ENCODE data around the gene ALDOC. TPM values are rescaled to one million over a fixed set of nuclear protein-coding genes. Genes with fewer than 3 reads are reported as not detected.

Gene ALDOC
- total RNA-seq, 1 donor from 2014 or later: 24.8 TPM

GRCh38 chr17:28555022-28555421 lies 21.7 kb downstream of the ALDOC start:
- H3K36me3 ChIP-seq: peaks cover 61% of the 10 kb centered on the region in 2 donors
- TF ChIP-seq CTCF (IDR thresholded peaks at IDR 0.05): no peak
- no peaks in the 10 kb centered on the region for H3K27me3 ChIP-seq
- intact Hi-C loops (cut with DNase I): no loop called here
- H3K27ac ChIP-seq: no peak overlapping the region
- no peak for DNase-seq (ENCODE audit: low spot score in 2 of 2)
- H3K4me1 ChIP-seq: peaks cover 3 to 11% of the 10 kb centered on the region in 2 donors
- no peak overlapping the region for H3K4me3 ChIP-seq
- no peaks in the 10 kb centered on the region for H3K9me3 ChIP-seq

DNA sequence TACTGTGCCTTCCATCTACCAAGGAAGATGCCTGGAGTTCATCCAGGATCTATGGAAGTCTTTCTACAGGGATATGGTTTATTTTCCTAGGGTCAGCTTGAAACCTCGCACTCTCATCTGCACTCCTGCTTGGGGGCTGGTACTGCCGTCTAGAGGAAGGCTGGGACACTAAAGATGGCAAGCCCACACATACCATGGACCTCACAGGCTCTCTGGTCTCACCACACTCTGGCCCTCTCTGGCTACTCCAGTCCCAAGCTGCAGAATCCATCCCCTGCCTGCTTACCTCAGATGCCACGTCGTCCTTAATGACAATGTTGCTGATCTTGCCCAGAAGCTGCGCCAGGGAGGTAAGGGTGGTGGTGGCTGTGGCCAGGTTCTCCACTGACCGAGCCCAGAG lies 22.1 kb downstream of the ALDOC start:
- intact Hi-C loops (cut with DNase I): no loop called here
- peaks cover 56 to 57% of the 10 kb centered on the region in 2 donors for H3K36me3 ChIP-seq
- DNase-seq (ENCODE audit: low spot score in 2 of 2): no peak

DNA sequence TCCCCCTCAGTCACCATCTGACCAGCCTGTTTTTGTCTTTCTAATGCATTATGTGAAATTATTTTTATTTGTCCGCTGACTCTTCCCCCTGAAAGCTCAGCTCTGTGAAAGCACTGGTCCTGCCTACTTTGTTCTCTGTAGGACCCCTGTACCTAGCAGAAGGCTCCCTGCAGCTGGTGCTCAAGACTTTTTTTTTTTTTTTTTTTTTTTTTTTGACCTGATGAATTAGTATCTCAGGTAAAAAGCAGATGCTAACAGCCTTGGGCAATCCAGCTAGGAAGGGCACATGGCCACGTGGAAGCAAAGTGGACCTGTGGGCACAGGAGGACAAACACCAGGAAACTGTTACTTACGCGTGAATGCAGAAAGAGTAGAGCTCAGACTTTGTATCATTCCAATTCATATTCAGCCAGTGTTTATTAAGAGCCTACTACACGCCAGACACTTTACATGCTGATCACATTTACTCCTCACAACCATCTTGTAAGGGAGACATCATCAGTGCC lies 23.6 kb downstream of the ALDOC start:
- H3K9me3 ChIP-seq: no peaks in the 10 kb centered on the region
- H3K4me3 ChIP-seq: peak overlapping the region in 1 of 2 donors; percentile 88
- no peak for TF ChIP-seq CTCF (IDR thresholded peaks at IDR 0.05)
- no peak for DNase-seq (ENCODE audit: low spot score in 2 of 2)
- intact Hi-C loops (cut with DNase I): loop anchor here (1.0 kb wide), 1 partner anchor 18 kb away; the partner anchor contains the start of gene PIGS
- peaks cover 43 to 44% of the 10 kb centered on the region in 2 donors for H3K36me3 ChIP-seq
- H3K4me1 ChIP-seq: peaks cover 3 to 11% of the 10 kb centered on the region in 2 donors
- H3K27ac ChIP-seq: peak overlapping the region; percentile 21 to 59
- H3K27me3 ChIP-seq: no peaks in the 10 kb centered on the region

More for the DNA sequence above, 22.1 kb downstream of the ALDOC start:
- Histone ChIP-seq H3K9me3 (no peaks in the 10 kb centered on the region), H3K4me3 (no peak overlapping the region), H3K4me1 (peaks cover 3 to 11% of the 10 kb centered on the region in 2 donors), H3K27me3 (no peaks in the 10 kb centered on the region), H3K27ac (no peak overlapping the region)
- no peak for TF ChIP-seq CTCF (IDR thresholded peaks at IDR 0.05)

- H3K4me1 ChIP-seq: peaks cover 3 to 11% of the 10 kb centered on the region in 2 donors
- TF ChIP-seq CTCF (IDR thresholded peaks at IDR 0.05): no peak
- H3K9me3 ChIP-seq: no peaks in the 10 kb centered on the region
- no peaks in the 10 kb centered on the region for H3K27me3 ChIP-seq
- DNase-seq (ENCODE audit: low spot score in 2 of 2): peak in 1 of 2 donors; percentile 81
- H3K27ac ChIP-seq: peak within 1 kb of the TSS; percentile 59 to 73
- intact Hi-C loops (cut with DNase I): loop anchor here (1.0 kb wide), 1 partner anchor 19 kb away; the partner anchor contains the start of gene PIGS
- peak within 1 kb of the TSS; percentile 88 to 90 for H3K4me3 ChIP-seq
- H3K36me3 ChIP-seq: peaks cover 37 to 38% of the 10 kb centered on the region in 2 donors
These were observed 24.3 kb downstream of the ALDOC start, which contains the start of gene UNC119 for GRCh38 chr17:28552176-28552999. Gene UNC119 (minus strand): TSS chr17:28552624. CDS start chr17:28552557, 67 bp downstream.

GRCh38 chr17:28551421-28552175 lies 25.1 kb downstream of the ALDOC start:
- TF ChIP-seq CTCF (IDR thresholded peaks at IDR 0.05): no peak
- Histone ChIP-seq H3K9me3 (no peaks in the 10 kb centered on the region), H3K4me3 (peak overlapping the region; percentile 88 to 90), H3K27ac (peak overlapping the region; percentile 59 to 73), H3K4me1 (peaks cover 3 to 11% of the 10 kb centered on the region in 2 donors), H3K36me3 (peaks cover 30 to 36% of the 10 kb centered on the region in 2 donors), H3K27me3 (no peaks in the 10 kb centered on the region)
- intact Hi-C loops (cut with DNase I): loop anchor here (1.0 kb wide), 1 partner anchor 20 kb away; the partner anchor contains the start of gene PIGS
- no peak for DNase-seq (ENCODE audit: low spot score in 2 of 2)

Data from ascending aorta (tissue), 2 donors.